HTR-8/SVneo (cell line): ENCODE measurements around the gene CNKSR2.

Source experiments
- DNase-seq: peaks from one replicate; pipeline ENCODE4 v3.0.0; 2011; ENCODE audit warnings: low spot score, mixed read lengths; ENCODE audit not compliant: insufficient read length
- FAIRE-seq: peaks from 2 replicates; lab custom pipeline; 2011; peaks lifted over from hg19 to GRCh38; lab: Jason Lieb, UNC

The CNKSR2 gene

DNA sequence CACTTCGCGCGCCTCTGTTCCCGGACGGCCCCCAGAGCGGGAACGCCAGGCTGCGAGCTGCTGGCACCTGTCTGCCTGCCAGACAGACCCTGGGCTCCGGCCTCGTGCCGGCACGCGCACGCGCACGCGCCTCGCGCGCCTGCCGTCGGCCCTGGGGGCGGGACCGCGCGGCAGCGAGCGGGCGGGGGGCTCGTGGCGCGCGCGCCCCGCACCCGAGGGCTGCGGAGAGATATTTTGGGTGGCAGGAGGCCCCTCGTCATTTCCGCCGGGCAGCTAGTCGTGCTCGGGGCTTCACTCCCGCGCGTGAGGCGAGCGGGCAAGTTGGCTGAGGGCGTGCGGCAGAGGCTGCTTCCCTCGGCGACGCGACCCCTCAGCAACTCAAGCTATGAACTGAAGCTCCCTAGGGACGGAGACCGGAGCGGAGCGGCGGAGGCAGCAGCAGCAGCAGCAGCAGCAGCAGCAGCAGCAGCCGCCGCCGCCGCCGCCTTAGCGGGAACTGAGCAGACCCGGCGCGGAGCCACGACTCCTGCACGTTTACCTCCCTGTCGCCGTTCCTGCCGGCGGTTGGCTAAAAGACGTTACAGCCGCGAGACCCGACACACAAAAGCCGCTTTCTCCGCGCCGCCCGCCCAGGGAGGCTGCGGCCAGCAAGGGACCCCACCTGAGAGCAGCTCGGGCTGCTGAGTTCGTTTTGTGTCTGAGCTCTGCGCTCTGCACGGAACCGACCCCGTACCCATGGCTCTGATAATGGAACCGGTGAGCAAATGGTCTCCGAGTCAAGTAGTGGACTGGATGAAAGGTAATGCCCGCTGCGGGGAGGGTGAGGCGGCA is at the start of gene CNKSR2:
Gene CNKSR2 (plus strand): TSS at position 256 of the 831 bp plus-strand sequence. CDS start 480 bp downstream, at position 736.
- no peak for FAIRE-seq
- DNase-seq: peak; percentile 25

DNA sequence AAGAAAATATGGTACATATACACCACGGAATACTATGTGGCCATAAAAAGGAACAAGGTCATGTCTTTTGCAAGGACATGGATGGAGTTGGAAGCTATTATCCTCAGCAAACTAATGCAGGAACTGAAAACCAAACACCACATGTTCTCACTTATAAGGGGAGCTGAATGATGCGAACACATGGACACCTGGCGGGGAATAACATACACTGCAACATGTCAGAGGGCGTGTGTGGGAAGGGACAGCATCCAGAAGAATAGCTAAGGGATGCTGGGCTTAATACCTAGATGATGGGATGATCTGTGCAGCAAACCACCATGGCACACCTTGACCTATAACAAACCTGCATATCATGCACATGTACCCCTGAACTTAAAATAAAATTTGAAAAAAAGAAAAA is 19.5 kb upstream of the CNKSR2 start:
- FAIRE-seq (peak; percentile 38), DNase-seq (no peak)

DNA sequence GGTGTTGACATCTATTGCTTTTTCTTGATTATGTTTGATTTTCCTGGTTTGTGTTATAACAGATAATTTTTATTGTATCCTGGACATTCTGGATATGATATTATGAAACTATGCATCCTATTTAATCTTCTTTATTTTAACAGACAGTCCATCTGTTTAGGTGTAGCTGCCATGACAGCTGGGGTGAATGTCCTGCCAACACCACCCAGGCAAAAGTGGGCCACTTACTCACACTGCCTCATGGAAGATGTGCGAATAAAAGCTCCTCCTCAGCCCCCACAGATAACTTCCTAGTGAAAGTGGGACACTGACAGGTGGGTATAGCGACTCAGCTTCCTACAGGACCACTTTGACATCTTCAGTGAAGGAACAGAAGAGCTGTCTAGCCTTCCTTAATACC is 18.4 kb upstream of the CNKSR2 start:
- no peak for FAIRE-seq

DNA sequence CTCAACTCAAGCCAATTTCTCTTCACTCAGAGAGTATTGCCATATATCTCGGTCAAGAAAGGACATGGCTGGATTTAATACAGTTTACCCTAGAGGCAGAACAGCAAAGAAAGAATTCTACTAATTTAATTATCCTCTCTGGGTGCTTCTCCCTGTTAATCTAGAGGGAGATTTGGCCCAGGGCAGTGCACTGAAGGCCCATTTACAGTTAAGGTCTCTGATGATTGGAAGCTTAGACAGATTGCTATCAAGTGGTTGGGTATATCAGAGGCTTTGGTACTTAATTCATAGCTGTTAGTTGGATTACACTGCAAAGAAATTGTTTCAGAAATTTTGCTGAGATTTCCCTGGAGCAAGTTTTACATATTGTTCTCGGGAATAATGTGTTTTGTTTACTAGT is 4.6 kb upstream of the CNKSR2 start:
- DNase-seq (no peak), FAIRE-seq (no peak)

More for the DNA sequence above, 18.4 kb upstream of the CNKSR2 start:
- DNase-seq: no peak

DNA sequence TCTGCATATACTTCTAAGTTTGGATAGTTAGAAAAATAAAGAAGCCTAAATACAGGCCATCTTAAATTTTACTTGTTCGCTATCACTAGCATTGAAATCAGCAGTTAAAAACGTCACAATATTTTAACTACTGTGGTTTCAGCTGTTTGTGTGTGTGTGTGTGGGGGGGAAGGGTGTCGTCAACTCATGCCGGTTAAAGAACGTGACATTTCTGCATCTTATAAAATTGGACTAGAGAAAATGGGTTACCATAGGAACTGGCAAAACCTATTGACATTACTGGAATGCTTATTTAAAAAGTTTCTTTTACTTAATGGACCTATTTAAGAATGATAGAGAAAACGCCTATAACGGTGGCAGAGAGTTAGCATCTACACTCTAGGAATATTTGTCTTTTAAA is 1.2 kb upstream of the CNKSR2 start:
- DNase-seq (no peak), FAIRE-seq (no peak)

DNA sequence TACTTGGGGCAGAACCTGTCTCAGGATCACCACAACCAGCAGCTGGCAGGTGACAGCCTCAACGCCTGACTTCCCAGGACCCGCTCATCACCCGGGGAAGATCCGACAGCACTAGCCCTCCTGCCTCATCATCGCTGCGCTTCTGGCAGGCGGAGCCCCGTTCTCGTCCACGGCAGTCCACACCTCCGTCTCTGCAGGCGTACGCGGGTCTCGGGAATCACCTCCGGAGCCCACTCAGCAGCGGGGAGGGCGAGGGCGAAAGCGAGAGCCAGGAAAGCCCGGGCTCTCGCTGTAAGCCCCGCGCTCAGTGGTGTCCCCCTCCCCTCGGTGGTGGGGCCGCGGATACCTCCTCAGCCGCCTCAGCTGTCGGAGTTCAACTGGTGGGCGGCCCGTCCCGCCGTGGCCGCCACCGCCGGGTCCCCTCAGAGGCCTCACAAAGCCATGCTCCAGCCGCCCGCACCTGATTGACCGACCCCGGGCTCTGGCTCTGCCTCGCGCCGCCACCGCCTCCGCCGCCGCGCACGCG is 518 bp upstream of the CNKSR2 start:
- no peak for FAIRE-seq
- no peak for DNase-seq

DNA sequence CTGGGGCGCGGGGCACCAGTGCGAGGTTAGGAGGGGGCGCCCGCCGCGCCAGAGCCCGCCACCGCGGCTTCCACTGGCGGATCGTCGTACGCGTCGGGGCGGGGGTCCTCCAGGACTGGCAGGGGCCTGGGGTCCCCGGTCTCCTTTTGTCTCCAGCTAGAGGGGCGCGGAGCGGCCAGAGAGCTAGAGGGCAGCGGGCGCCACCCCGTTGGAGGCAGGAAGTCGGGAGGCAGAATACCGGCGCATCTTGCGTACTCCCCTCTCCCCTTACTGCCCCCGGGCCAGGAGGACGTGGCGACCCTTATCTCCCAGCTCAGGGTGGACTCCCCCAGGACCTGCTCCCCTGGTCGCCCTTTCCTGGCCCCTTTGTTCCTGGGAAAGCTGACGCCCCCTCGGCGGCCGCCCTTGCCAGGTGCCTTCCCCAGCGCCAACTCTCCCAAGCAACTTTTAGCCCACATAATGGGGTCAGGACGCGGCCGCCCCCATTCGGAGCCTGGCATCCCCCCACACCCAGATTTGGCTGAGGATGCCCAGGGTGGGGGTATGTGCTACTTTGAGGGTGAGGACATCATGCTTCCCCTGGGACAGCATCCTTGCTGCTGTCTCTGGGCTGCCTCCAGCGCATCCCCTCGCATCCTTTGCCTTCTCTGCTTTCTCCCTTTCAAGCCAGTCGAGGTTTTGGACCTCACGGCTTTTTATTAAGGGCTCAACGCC is 933 bp downstream of the CNKSR2 start:
- no peak for FAIRE-seq
- no peak for DNase-seq

DNA sequence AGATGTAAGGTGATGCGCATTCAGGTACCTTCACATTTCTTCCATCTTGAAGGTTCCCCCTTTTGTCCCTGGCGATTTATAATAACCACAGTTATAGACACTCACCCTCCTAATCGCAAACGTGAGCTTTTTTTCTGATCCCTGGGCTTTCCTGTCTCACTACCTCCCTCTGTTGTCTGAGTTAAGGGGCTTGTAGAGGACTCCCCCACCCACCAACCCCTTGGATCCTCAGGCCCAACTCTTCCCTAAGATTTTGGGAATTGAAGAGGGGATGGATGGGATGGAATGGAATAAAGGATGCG is 1.4 kb downstream of the CNKSR2 start:
- no peak for FAIRE-seq
- DNase-seq: no peak

DNA sequence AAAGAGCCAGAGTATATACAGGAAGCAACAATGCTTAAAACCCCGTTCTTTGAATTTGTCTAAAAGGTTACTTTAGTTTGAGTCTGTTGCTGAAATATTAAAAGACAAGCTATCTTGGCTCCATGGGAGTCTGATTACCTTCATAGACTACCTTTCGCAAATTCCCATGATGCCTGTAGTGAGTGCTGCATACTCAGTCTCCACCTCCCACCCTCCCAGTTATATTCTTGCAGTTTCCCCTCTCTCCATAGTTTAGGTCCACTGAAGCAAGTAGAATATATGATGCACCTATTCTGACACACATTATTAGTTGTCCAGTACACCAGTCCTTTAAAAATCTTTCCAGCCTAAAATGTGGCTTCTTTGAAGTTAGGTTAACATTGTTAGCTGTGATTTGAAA is 2.4 kb downstream of the CNKSR2 start:
- no peak for FAIRE-seq
- DNase-seq: no peak

DNA sequence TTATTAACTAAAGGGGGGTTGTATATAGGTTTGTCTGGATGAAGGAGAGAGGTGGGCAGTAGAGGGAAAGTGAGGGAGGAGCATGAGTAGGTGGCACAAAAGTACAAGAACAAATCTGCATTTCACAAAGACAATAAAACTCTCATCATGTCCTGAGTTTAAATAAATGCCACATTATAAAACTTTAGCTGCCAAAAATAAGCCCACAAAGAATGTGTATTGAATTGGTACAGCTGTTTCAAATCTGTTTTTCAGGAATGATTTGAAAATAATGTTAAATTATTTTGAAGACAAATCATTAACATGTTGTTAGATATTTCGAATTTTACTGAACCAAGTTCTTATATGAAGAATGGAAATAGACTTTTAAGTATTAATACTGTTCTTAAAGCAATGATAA is 5.8 kb downstream of the CNKSR2 start:
- DNase-seq (no peak), FAIRE-seq (no peak)

DNA sequence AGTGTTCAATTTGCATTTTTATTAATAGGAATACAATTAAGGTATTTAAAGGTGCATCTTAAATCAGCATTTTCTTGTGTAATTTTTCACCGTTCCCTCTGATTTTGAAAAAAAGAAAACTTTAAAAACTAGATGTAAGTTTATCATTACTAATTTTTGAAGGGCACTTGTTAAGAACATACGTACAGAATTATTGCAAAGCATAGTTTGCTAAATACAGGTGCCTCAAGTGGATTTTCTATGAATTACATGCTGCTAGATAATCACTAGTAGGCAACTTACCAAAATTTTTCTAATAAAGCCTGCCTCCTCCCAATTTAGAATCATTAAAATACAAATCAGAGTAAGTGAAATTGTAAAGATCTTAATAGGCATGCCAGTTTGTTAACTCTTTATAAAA is 8.5 kb downstream of the CNKSR2 start:
- FAIRE-seq (no peak), DNase-seq (no peak)

DNA sequence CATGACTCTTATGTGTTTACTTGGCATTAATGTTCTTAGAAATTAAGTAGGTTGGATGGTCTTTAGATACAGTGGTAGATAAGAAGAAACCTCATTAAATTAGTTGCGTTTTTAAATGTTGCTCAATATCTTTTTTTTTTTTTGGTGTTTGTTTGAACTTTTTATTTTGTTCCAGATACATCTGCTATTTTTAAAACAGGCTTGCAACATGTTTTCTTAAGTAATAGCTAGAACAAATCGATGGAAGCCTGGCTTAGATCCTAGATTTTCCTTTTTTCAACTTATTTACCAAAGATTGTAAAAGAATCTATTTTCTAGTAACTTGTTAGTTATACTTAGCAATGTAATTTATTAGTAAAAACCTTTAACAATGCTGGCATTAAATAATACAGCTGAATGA is 9.3 kb downstream of the CNKSR2 start:
- no peak for FAIRE-seq

DNA sequence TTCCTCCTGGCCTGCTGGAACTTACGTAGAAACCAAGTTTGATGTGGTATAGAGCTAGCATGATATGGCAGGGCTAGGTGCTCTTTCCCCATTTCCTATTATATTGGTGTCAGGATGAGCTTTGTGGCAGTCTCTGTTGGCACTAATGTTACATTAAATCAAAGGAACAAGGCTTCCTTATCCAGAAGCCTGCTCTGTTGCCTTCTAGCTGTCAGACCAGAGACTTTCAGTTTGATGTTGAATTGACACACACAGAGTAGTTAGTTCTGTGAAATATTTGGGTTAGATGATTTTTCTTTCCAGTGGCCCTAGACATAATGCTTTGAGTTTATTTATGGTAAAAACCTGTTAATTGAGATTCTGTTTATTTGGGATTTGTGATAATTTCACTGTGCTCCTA is 10.0 kb downstream of the CNKSR2 start:
- DNase-seq (no peak), FAIRE-seq (no peak)

More for the DNA sequence above, 9.3 kb downstream of the CNKSR2 start:
- DNase-seq: no peak

DNA sequence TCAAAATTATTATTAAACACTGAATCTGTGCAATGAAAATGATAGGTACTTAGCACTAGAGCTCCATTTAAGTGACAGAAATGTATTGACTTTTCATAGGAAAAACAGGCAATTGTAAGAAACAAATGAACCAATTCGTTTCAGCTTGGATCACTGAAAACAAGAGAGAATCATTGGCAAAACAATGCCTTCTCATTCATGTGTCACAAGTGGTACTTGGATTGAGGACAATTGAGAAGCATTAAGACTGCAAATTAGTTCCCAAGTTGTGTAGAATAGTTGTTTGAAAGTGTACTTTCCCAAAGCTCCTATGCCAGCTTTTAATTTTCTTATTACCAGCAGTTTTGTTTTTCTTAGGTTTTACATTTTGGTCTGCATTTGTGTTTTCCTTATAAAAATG is 20.6 kb downstream of the CNKSR2 start:
- FAIRE-seq: no peak
- DNase-seq: no peak

DNA sequence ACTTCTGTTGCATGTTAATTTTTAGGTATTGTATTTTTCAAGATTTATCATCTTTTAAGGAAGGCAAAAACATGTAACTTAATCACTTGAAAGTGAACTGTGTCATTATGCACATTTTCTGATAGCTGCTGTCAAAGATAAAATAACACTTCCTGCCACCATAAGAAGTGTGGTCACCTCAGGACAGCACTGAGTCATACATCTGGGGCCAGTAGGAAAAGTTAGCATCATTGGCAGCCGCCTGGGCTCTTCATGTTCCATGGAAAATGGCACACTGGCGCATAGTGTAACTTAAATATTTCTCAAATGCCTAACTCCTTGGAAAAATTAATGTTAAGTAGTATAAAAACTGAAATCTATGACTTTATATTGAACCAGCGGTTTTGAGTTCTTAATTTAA is 24.2 kb downstream of the CNKSR2 start:
- no peak for FAIRE-seq
- DNase-seq: no peak

DNA sequence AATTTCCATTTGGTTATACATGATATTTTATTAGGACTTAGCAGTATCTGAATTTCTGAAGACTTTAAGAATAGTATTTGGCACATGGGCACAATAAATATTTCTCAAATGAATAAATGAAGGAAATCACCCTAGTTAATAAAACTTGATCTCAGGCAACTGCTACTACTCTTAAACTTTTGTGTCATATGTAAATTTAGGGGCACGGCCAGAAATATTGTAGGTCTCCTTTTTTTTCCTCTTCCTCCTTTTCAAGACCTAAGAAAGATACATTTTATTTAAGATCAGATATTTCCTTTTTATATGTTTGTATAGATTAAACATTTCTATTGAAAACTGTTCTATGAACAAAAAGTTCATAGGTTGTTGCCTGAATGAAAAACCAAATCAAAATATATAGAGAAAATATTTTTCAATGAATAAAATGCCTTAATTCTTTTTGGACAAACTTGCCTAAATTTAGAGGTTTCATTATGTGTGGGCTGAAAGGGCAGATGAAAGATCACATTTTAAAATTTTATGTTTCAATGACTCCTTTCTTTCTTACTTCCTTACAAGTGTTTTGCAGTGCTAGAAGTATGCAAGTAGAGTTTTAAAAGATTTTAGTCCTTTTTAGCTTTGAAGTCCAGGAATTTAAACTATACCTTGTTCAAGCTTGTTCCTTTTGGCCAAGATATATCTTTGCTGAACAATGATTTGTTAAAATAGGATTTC is 26.3 kb downstream of the CNKSR2 start:
- FAIRE-seq: no peak
- no peak for DNase-seq

DNA sequence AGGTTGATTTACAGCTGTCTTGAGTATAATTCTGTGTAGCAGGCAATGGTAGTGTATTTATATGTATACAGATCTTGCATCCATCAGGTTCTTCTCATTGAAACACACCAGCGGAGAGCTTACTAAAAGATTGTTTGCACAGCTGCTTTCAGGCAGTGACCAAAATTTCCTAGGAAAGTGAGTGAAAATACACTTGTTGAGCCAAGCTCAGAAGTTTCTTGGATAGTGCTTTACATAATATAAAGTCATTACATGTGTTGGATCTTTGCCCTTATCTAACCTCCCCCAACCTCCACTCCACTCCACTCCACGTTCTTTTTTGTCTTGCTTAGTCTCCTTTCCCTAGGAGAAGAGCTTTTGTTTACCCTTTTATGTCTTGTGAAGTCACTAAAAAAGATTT is 34.1 kb downstream of the CNKSR2 start:
- no peak for DNase-seq
- FAIRE-seq: no peak

DNA sequence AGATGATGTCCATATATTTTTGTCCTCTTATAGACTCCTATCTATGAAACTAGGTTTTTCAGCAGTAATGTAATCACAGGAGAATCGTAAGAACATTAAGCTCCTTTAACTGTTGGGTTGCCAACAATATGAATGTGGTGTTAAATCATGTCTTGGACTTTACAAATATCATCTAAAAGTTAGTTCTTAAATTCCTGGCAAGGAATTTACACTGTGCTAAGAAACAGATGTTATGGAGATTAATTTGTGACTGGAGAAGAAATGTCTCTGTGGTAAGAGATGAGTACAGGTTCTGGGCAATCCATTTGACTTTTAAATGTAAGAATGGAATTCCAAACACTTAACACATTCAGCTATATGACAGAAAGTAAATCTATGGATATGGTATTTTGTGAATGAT is 34.6 kb downstream of the CNKSR2 start:
- no peak for DNase-seq
- no peak for FAIRE-seq

DNA sequence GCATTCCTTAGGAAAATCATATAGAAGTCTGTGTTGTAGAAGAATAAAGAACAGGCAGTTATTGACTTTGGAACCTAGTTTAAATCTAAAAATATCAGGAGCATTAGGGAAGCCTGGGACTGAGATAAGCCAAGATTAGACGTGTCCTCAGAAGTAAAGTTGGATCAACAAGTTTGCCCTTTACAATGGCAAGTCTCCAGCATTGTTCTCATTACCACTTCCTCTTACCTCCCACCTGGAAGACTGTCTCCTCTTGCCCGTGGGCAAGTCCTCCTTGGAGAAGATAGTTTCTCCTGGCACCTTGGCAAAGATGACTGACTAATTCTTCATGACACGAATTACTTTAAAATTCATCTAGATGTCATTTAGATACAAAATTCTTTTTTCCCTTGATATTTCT is 37.8 kb downstream of the CNKSR2 start:
- FAIRE-seq (peak; percentile 58), DNase-seq (no peak)

DNA sequence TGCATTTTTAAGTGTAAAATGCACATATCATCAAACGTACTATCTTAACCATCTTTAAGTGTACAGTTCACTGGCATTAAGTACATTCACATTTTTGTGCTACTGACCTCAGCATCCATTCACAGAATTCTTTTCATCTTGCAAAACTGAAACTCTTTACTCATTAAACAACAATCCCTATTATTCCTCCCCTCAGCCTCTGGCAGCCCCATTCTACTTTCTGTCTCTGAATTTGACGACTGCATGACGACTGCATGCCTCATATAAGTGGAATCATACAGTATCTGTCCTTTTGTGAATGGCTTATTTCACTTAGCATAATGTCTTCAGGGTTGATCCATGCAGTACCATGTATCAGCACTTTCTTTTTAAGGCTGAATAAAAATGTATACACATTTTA is 38.7 kb downstream of the CNKSR2 start:
- DNase-seq (no peak), FAIRE-seq (peak; percentile 4)

DNA sequence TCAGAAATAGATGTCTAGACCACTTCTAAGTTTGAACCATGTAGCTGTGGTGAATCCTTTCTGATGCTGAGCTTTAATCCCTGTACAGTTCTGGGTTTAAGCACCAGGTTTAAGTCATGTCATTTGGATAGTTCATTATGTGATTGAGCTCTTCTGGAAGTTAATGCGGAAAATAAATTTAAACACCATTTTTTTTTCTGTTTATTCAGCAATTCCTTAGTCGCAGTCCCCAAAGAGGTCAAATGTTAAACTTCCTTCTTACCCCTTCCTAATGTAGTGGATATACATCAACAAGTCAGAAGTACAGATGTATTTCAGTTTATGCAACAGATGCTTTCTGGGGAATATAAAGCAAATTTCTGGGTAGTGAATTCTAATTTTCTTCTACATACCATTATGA is 52.9 kb downstream of the CNKSR2 start:
- no peak for FAIRE-seq

More for the DNA sequence above, 52.9 kb downstream of the CNKSR2 start:
- no peak for DNase-seq
